OCI-LY7 (cell line): ENCODE data around the gene EXOSC7. TPM values are rescaled to one million over a fixed set of nuclear protein-coding genes. Genes with fewer than 3 reads are reported as not detected.
A peak's percentile ranks its signal among the peaks of the same experiment; 100 is the strongest.

Experiments
- BruUV-seq: library from RNA; stranded (reverse); fragments of 400-500 nt; replicated peaks from 2 replicates; lab custom pipeline; 2021; lab: Mats Ljungman, UMichigan
- CTCF ChIA-PET: fragments of 300-600 bp; sonication (Branson Sonifier 250); formaldehyde crosslinking; loops from one replicate; lab custom pipeline; 2022; ENCODE audit warnings: antibody characterized with exemption; ENCODE audit not compliant: unreplicated experiment; lab: Charles Lee
- POLR2A ChIA-PET: fragments of 300-600 bp; sonication (Branson Sonifier 250); formaldehyde crosslinking; loops from one replicate; lab custom pipeline; 2022; ENCODE audit warnings: antibody characterized with exemption; lab: Charles Lee
- DNase-seq: peaks from one replicate; pipeline ENCODE4 v3.0.0-alpha.2; 2015; ENCODE audit warnings: low spot score
- H2AFZ ChIP-seq: fragments of 200-600 bp; sonication (generic), shearing (Covaris generic); 2 replicates; pipeline ENCODE4 v1.6.1; 2014; ENCODE audit warnings: mild to moderate bottlenecking, antibody characterized with exemption, low read length, moderate library complexity
- H3K27ac ChIP-seq: fragments of 200-600 bp; sonication (generic); 2 replicates; pipeline ENCODE4 v1.5.1; 2014; ENCODE audit warnings: mixed run types, low read depth, mild to moderate bottlenecking, moderate library complexity, low read length, inconsistent platforms; ENCODE audit not compliant: poor library complexity, severe bottlenecking
- H3K36me3 ChIP-seq: fragments of 200-600 bp; sonication (generic); 2 replicates; pipeline ENCODE4 v1.6.1; 2014; ENCODE audit warnings: mild to moderate bottlenecking, antibody characterized with exemption, low read length, moderate library complexity, mixed read lengths; ENCODE audit not compliant: insufficient read depth
- H3K4me1 ChIP-seq: fragments of 200-600 bp; sonication (generic); 2 replicates; pipeline ENCODE4 v1.5.1; 2014; ENCODE audit warnings: mild to moderate bottlenecking, low read length; ENCODE audit not compliant: insufficient read depth, poor library complexity, severe bottlenecking
- H3K4me2 ChIP-seq: fragments of 200-600 bp; sonication (generic); 2 replicates; pipeline ENCODE4 v1.6.1; 2014; ENCODE audit warnings: mild to moderate bottlenecking, low read length
- H3K4me3 ChIP-seq: fragments of 200-600 bp; sonication (generic); 2 replicates; pipeline ENCODE4 v1.5.1; 2014; ENCODE audit warnings: mild to moderate bottlenecking, low read depth, low read length; ENCODE audit not compliant: poor library complexity, severe bottlenecking
- H3K79me2 ChIP-seq: fragments of 200-600 bp; sonication (generic); 2 replicates; pipeline ENCODE4 v1.6.1; 2016; ENCODE audit warnings: low read depth, mild to moderate bottlenecking, low read length, moderate library complexity, mixed read lengths; ENCODE audit not compliant: insufficient read depth
- H3K9me2 ChIP-seq: fragments of 200-600 bp; sonication (generic); 2 replicates; pipeline ENCODE4 v1.6.1; 2016; ENCODE audit warnings: mild to moderate bottlenecking, low read length, mixed read lengths; ENCODE audit not compliant: insufficient read depth
- H3K9me3 ChIP-seq: fragments of 200-600 bp; sonication (generic); 2 replicates; pipeline ENCODE4 v1.6.1; 2014; ENCODE audit warnings: mild to moderate bottlenecking, mixed run types, low read length, mixed read lengths
- H4K20me1 ChIP-seq: fragments of 200-600 bp; sonication (generic); 2 replicates; pipeline ENCODE4 v1.6.1; 2014; ENCODE audit warnings: mild to moderate bottlenecking, antibody characterized with exemption, low read length, moderate library complexity, mixed read lengths; ENCODE audit not compliant: insufficient read depth
- CTCF ChIP-seq: fragments of 200-600 bp; sonication (generic); conservative IDR thresholded peaks from 2 replicates; pipeline ENCODE4 v1.5.1; 2014; ENCODE audit warnings: mild to moderate bottlenecking, antibody characterized with exemption, low read length, moderate library complexity, mixed read lengths
- EZH2phosphoT487 ChIP-seq: fragments of 200-600 bp; sonication (generic); IDR thresholded peaks from 2 replicates; pipeline ENCODE4 v1.6.1; 2018; ENCODE audit warnings: low read depth, borderline replicate concordance, mild to moderate bottlenecking, mixed run types, antibody characterized with exemption, low read length, moderate library complexity, mixed read lengths
- intact Hi-C: fragments of 100-400 bp; cut with micrococcal nuclease; formaldehyde crosslinking; loops from one replicate; pipeline ENCODE4 v1.10.0; 2022; ENCODE audit not compliant: unreplicated experiment
- total RNA-seq, 2 experiments: library from RNA; depleted of rRNA in 1 of 2; stranded (reverse); fragments of >200 nt in 1 of 2; shearing (Covaris generic) in 1 of 2; gene quantifications; 2 replicates each; pipeline ENCODE4 v1.2.3, GENCODE V29; 2014 to 2022

The EXOSC7 gene
- total RNA-seq, 2 experiments from 2014 or later: 60.3 to 65.3 TPM

GRCh38 chr3:44931791-44932190 lies 44.3 kb upstream of the EXOSC7 start:
- no peak overlapping the region for H3K27ac ChIP-seq
- peaks cover 88% of the 10 kb centered on the region for H3K36me3 ChIP-seq
- no peak for DNase-seq
- intact Hi-C loops: no loop called here
- no peaks in the 10 kb centered on the region for H3K9me3 ChIP-seq
- ChIA-PET POLR2A (no interaction called here), CTCF (no interaction called here)
- no peak overlapping the region for H2AFZ ChIP-seq
- H3K79me2 ChIP-seq: no peaks in the 10 kb centered on the region
- no peaks in the 10 kb centered on the region for H3K4me1 ChIP-seq
- no peak overlapping the region for H3K4me3 ChIP-seq
- H3K9me2 ChIP-seq: no peaks in the 10 kb centered on the region
- BruUV-seq: no TSS peak
- H4K20me1 ChIP-seq: no peaks in the 10 kb centered on the region
- no peak for TF ChIP-seq EZH2phosphoT487
- no peak for TF ChIP-seq CTCF
- H3K4me2 ChIP-seq: no peak overlapping the region

GRCh38 chr3:44932271-44932670 lies 43.8 kb upstream of the EXOSC7 start:
- DNase-seq: no peak
- Histone ChIP-seq H3K4me1 (no peaks in the 10 kb centered on the region), H3K4me3 (no peak overlapping the region), H3K79me2 (no peaks in the 10 kb centered on the region), H3K9me3 (no peaks in the 10 kb centered on the region), H4K20me1 (no peaks in the 10 kb centered on the region), H3K9me2 (no peaks in the 10 kb centered on the region), H3K4me2 (no peak overlapping the region), H3K27ac (no peak overlapping the region), H3K36me3 (peaks cover 83% of the 10 kb centered on the region), H2AFZ (no peak overlapping the region)
- TSS peak; percentile 13 for BruUV-seq
- intact Hi-C loops: no loop called here
- CTCF ChIA-PET: no interaction called here
- POLR2A ChIA-PET: no interaction called here
- TF ChIP-seq EZH2phosphoT487 (no peak), CTCF (no peak)

GRCh38 chr3:44932986-44933944 lies 42.8 kb upstream of the EXOSC7 start:
- H3K4me1 ChIP-seq: no peaks in the 10 kb centered on the region
- DNase-seq: no peak
- no peaks in the 10 kb centered on the region for H3K9me2 ChIP-seq
- no peaks in the 10 kb centered on the region for H3K79me2 ChIP-seq
- intact Hi-C loops: no loop called here
- TF ChIP-seq EZH2phosphoT487: no peak
- TF ChIP-seq CTCF: no peak
- ChIA-PET CTCF (no interaction called here), POLR2A (no interaction called here)
- H3K36me3 ChIP-seq: peaks cover 85% of the 10 kb centered on the region
- no peak overlapping the region for H3K4me3 ChIP-seq
- H4K20me1 ChIP-seq: no peaks in the 10 kb centered on the region
- no TSS peak for BruUV-seq
- H3K27ac ChIP-seq: no peak overlapping the region
- H2AFZ ChIP-seq: no peak overlapping the region
- no peaks in the 10 kb centered on the region for H3K9me3 ChIP-seq
- H3K4me2 ChIP-seq: no peak overlapping the region
